Measurements from ENCODE around the gene CYLD. TPM values are rescaled to one million over a fixed set of nuclear protein-coding genes. Genes with fewer than 3 reads are reported as not detected.

The CYLD gene
- total RNA-seq, 1 donor = 457 TPM

DNA sequence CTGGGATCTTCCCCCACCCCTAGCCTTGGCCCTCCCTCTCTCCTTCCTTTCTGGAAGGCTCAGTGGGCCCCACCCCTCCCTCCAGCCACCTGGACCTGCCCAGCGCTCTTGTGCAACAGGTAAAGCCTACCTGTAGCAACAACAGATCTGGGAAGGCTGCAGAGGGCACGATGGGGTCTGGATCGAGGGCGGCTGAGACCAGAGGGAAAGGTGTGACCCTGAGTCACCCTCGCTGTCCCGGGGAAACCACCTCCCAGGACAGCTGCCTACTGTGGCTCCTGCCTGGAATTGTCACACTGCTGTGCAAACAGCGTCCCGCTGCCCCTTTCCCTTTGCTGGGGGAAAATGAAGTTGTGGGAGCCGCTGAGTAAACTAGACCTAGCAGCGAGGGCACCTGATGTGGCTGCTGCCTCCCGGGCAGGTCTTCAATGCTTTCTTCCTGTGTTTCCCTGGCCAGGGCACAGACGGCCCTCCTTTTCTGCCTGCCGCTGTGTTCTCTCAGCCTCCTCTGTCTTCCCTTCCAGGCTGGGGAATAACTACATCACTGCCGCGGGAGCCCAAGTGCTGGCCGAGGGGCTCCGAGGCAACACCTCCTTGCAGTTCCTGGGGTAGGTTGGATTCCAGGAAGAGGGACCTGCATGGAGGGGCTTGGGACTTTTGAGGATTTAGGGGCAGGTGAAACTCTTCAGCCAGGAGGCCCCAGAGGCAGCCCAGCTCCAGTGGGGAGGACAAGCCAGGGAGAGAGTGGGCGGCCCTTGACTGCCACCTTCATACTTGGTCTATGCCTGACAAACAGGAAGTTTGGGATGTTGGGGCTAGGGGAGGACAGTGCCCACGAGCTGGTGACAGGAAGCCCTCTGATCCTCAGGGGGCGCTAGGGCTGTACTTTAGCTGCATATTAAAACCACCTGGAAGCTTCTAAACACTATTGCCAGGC, 22.2 kb upstream of the CYLD start:
- H3K4me3 ChIP-seq (ENCODE audit: low read length) = no peak overlapping the region
- peaks cover 8% of the 10 kb centered on the region for H3K9me3 ChIP-seq (ENCODE audit: low read depth, low read length)
- H3K27me3 ChIP-seq (ENCODE audit: insufficient read depth, low read length) = no peaks in the 10 kb centered on the region
- H3K4me1 ChIP-seq (ENCODE audit: insufficient read depth, low read length) = peaks cover 67% of the 10 kb centered on the region

DNA sequence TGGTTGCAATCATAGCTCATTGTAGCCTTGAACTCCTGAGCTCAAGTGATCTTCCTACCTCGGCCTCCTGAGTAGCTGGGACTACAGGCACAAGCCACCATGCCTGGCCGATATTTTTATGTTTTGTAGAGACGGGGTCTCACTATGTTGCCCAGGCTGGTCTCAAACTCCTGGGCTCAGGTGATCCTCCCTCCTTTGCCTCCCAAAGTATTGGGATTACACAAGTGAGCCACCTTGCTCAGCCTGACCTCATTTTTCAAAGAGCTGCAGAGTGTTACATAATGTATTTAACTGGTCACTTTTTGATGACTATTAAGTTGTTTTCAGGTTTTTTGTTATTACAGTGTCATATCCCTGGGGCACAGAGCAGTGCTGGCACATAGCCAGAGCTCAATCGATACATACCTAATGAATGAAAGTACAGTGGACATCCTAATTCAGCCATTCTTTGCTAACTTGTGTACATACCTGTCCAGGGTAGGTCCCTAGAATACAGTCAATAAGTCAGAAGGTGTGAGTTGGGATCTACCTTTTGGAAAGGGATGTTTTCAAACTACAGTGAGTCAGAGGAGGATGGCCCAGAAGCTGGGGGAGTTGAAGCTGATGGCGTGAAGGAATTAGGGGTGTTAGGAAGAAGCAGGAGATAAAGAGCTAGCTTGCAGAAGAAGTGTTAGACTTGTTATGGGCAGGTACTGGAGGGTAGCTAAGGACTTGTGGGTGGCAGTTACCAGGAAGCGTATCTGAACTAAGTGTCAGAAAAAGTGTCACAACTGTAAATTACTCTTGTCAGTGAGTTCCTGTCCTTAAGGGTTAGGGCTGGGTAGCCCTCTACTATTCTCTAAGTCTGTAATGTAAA, 20.1 kb upstream of the CYLD start:
- H3K4me3 ChIP-seq (ENCODE audit: low read length) = no peak overlapping the region
- H3K27me3 ChIP-seq (ENCODE audit: insufficient read depth, low read length) = no peaks in the 10 kb centered on the region
- H3K9me3 ChIP-seq (ENCODE audit: low read depth, low read length) = peaks cover 8% of the 10 kb centered on the region
- peaks cover 50% of the 10 kb centered on the region for H3K4me1 ChIP-seq (ENCODE audit: insufficient read depth, low read length)

DNA sequence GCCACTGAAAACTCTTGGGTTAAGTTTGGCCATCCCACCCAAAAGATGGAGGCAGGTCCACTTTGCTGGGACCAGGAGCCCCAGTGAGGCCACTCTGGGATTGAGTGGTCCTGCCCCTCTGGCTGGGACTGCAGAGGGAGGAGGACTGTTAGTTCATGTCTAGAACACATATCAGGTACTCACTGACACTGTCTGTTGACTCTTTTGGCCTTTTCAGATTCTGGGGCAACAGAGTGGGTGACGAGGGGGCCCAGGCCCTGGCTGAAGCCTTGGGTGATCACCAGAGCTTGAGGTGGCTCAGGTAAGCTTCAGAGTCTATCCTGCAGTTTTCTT, 19.5 kb upstream of the CYLD start:
- Histone ChIP-seq H3K27me3 (ENCODE audit: insufficient read depth, low read length) (no peaks in the 10 kb centered on the region), H3K4me3 (ENCODE audit: low read length) (no peak overlapping the region), H3K4me1 (ENCODE audit: insufficient read depth, low read length) (peaks cover 44% of the 10 kb centered on the region), H3K9me3 (ENCODE audit: low read depth, low read length) (peaks cover 8% of the 10 kb centered on the region)

DNA sequence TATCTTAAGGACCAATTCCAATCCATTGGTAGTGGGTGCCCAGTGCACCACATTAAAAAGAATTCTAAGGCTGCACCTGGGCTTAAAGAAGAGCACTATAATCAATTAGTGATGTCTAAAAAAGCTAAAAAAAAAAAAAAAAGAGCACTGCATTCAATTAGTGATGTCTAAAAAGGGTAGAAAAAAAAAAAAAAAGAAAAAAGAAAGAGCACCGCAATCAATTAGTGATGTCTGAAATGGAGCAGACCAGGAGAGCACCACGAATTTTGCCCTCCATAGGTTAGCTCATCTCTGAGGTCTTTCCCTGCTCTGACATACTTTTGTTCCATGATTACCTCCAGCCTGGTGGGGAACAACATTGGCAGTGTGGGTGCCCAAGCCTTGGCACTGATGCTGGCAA, 18.9 kb upstream of the CYLD start:
- Histone ChIP-seq H3K27me3 (ENCODE audit: insufficient read depth, low read length) (no peaks in the 10 kb centered on the region), H3K4me1 (ENCODE audit: insufficient read depth, low read length) (peaks cover 40% of the 10 kb centered on the region), H3K9me3 (ENCODE audit: low read depth, low read length) (peaks cover 8% of the 10 kb centered on the region), H3K4me3 (ENCODE audit: low read length) (no peak overlapping the region)

DNA sequence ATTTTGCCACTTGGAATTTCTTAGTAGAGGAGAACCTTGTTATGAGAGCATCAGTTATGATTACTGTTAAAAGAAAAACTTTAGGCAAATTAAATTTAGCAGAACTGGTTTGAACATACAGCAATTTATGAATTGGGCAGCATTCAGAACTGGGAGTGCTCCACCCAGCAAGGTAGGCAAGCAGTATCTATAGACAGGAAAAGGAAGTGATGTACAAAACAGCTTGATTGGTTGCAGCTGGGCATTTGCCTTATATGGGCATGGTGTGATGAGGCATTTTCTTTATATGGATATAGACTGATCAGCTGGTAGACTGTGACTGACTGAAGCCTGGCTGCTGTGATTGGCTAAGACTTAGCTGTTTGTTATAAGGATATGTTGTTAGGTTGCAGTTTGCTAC, 17.6 kb upstream of the CYLD start:
- Histone ChIP-seq H3K9me3 (ENCODE audit: low read depth, low read length) (peaks cover 8% of the 10 kb centered on the region), H3K4me3 (ENCODE audit: low read length) (no peak overlapping the region), H3K4me1 (ENCODE audit: insufficient read depth, low read length) (peaks cover 29% of the 10 kb centered on the region), H3K27me3 (ENCODE audit: insufficient read depth, low read length) (no peaks in the 10 kb centered on the region)

DNA sequence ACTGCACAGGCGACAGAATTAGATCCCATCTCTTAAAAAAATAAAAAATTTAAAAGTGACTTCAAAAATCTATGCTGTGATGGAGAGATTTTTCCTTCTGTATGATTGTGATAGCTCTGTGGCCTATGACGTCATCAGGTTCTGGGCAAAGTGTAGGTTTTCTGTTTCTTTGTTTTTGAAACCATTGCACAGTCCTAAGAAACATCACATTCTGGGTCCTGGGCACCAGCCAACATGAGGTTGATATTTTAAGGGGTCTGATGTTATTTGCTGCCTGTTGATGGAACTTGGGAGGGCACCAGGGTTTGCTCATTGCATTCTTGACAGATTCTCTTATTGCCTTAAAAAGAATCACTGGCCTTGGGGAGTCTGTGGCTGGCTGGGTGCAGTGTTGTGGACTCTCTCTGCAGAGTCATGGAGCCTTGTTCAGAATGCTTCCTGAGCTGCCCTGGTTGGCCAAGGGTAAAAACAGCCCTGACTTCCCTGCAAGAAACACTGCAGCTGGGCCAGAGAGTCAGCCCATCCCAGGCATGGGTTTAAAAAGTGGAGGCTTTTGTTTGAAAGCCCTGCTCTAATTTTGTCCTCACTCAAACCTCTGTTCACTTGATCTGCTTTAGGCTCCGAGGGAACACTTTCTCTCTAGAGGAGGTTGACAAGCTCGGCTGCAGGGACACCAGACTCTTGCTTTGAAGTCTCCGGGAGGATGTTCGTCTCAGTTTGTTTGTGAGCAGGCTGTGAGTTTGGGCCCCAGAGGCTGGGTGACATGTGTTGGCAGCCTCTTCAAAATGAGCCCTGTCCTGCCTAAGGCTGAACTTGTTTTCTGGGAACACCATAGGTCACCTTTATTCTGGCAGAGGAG, 10.5 kb upstream of the CYLD start:
- Histone ChIP-seq H3K27me3 (ENCODE audit: insufficient read depth, low read length) (no peaks in the 10 kb centered on the region), H3K4me3 (ENCODE audit: low read length) (no peak overlapping the region), H3K9me3 (ENCODE audit: low read depth, low read length) (no peaks in the 10 kb centered on the region), H3K4me1 (ENCODE audit: insufficient read depth, low read length) (peaks cover 14% of the 10 kb centered on the region)

DNA sequence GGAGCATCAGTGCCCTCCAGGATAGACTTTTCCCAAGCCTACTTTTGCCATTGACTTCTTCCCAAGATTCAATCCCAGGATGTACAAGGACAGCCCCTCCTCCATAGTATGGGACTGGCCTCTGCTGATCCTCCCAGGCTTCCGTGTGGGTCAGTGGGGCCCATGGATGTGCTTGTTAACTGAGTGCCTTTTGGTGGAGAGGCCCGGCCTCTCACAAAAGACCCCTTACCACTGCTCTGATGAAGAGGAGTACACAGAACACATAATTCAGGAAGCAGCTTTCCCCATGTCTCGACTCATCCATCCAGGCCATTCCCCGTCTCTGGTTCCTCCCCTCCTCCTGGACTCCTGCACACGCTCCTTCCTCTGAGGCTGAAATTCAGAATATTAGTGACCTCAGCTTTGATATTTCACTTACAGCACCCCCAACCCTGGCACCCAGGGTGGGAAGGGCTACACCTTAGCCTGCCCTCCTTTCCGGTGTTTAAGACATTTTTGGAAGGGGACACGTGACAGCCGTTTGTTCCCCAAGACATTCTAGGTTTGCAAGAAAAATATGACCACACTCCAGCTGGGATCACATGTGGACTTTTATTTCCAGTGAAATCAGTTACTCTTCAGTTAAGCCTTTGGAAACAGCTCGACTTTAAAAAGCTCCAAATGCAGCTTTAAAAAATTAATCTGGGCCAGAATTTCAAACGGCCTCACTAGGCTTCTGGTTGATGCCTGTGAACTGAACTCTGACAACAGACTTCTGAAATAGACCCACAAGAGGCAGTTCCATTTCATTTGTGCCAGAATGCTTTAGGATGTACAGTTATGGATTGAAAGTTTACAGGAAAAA, 9.7 kb upstream of the CYLD start:
- Histone ChIP-seq H3K9me3 (ENCODE audit: low read depth, low read length) (no peaks in the 10 kb centered on the region), H3K4me1 (ENCODE audit: insufficient read depth, low read length) (peaks cover 14% of the 10 kb centered on the region), H3K4me3 (ENCODE audit: low read length) (no peak overlapping the region), H3K27me3 (ENCODE audit: insufficient read depth, low read length) (no peaks in the 10 kb centered on the region)

DNA sequence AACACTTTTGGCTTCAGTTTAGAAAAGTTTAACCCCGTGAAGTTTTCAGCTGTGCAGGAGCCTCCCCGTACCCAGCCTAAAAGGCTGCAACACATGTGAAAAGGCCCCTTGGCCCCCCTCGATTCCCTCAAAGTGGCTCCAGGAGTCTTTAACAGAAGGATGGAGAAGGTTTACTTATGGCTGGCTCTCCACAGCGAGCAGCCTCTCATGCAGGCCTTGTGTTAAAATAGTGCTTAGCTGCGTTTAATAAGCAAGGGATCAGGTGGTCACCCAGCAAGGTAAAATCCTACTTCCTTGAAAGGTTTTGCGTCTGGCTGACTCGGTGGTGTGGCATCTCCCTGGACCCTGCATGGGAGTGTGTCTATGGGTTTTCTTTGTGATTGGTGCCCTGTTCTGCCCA, 8.4 kb upstream of the CYLD start:
- H3K27me3 ChIP-seq (ENCODE audit: insufficient read depth, low read length) = no peaks in the 10 kb centered on the region
- H3K4me1 ChIP-seq (ENCODE audit: insufficient read depth, low read length) = peaks cover 14% of the 10 kb centered on the region
- H3K4me3 ChIP-seq (ENCODE audit: low read length) = no peak overlapping the region

DNA sequence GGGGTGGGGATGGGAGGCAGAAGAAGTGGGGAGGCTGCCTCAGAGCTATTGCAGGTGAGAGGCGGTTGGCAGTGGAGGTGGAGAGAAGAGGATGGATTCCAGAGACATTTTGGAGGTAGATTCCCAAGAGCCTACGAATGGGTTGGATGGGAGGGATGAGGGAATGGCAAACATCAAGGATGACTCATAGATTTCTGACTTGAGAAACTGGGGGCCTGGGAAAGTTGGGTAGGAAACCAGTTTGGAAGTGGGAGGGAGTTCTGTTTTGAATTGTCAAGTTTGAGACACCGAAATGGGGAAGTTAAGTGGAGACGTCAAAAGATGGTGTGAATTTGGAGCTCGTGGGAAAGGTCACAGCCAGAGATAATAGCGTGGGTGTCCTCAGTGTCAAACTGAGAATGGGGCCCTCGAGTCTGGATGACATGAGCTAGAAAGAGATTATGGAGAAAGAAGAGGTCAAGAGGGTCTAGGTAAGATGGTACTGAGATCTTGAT, 6.2 kb upstream of the CYLD start:
- H3K9me3 ChIP-seq (ENCODE audit: low read depth, low read length) = no peaks in the 10 kb centered on the region
- peaks cover 15% of the 10 kb centered on the region for H3K4me1 ChIP-seq (ENCODE audit: insufficient read depth, low read length)
- no peaks in the 10 kb centered on the region for H3K27me3 ChIP-seq (ENCODE audit: insufficient read depth, low read length)
- no peak overlapping the region for H3K4me3 ChIP-seq (ENCODE audit: low read length)

More for the DNA sequence above, 8.4 kb upstream of the CYLD start:
- no peaks in the 10 kb centered on the region for H3K9me3 ChIP-seq (ENCODE audit: low read depth, low read length)

DNA sequence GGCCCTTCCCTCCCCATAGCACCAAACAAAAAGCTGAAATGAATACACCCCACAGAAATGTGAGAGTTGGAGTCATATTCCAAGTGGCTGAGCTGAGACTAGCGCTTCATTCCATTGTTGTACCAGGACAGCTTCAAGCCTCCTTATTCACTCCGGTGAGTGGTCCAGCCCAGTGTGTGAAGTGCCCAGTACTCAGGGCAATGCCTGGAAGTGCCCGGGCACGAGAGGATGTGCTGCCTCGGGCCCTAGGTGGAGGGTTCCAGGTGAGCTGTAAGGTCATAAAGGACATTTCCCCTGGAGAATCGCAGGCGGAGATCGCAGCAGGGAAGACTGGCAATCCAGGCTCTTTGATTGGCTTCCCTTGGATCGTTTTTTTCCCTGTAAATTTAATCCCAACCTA, 5.4 kb upstream of the CYLD start:
- no peaks in the 10 kb centered on the region for H3K27me3 ChIP-seq (ENCODE audit: insufficient read depth, low read length)
- H3K4me3 ChIP-seq (ENCODE audit: low read length) = no peak overlapping the region
- peaks cover 18% of the 10 kb centered on the region for H3K4me1 ChIP-seq (ENCODE audit: insufficient read depth, low read length)
- no peaks in the 10 kb centered on the region for H3K9me3 ChIP-seq (ENCODE audit: low read depth, low read length)

DNA sequence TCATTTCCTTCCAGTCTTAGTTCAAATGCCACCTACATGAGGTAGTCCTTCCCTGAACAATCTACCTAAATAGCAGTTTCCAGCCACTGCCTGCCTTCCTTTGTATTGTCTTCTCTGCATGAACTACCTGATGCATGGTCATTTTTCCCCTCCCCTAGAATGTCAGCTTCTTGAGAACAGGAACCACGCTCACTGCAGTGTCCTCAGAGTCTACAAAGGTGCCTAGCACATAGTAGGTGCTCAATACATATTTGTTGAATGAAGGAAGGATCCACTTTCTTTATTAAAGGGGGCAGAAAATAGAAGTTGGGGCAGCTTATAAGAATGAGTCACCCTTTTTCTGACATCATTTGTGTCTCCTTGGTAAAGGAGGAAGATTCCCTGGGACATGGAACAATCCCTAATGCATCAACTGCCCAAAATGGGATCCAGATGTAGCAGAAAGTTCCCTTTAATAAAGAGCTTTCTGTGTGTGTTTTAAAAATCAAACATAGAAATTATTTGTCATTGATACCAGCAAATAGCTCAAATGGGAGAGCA, 4.4 kb upstream of the CYLD start:
- H3K9me3 ChIP-seq (ENCODE audit: low read depth, low read length) = no peaks in the 10 kb centered on the region
- peaks cover 15% of the 10 kb centered on the region for H3K4me1 ChIP-seq (ENCODE audit: insufficient read depth, low read length)
- no peak overlapping the region for H3K4me3 ChIP-seq (ENCODE audit: low read length)
- no peaks in the 10 kb centered on the region for H3K27me3 ChIP-seq (ENCODE audit: insufficient read depth, low read length)

DNA sequence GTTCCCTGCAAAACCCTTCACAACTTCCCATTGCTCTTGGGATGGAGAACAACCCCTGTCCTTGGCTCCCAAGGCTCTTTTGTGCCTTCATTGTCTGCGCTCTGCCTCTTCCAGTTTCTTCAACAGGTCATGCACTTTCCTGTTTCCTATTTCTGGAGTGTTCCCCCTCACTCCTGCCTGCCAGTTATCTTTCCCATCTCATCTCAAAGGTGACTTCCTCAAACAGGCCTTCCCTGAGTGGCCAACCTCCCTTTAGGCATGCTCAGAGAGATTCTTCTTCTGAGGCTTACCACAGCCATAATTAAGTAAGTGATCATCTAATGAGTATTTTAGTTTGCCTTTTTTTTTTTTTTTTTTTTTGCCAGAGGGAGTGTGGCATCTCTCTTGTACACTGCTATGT, 2.9 kb upstream of the CYLD start:
- Histone ChIP-seq H3K4me1 (ENCODE audit: insufficient read depth, low read length) (peaks cover 26% of the 10 kb centered on the region), H3K27me3 (ENCODE audit: insufficient read depth, low read length) (no peaks in the 10 kb centered on the region), H3K9me3 (ENCODE audit: low read depth, low read length) (no peaks in the 10 kb centered on the region), H3K4me3 (ENCODE audit: low read length) (no peak overlapping the region)

DNA sequence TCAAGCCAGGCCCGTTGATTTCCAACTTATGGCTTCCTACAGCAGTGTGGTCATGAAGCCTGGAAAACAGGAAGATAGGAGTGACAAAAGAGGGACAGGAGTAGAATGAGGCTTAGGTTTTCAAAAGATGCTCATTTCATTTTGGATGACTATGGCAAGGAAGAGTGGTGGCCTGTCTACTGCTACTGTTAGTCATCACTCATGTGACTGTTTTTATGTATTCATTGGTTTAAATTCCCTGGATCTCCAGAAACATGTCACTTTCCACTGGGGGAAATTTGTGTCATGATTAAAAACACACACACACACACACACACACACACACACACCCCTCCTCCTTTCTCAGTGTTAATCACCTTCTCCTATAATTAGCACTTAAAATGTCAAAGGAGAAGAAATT, 1.1 kb upstream of the CYLD start:
- Histone ChIP-seq H3K9me3 (ENCODE audit: low read depth, low read length) (no peaks in the 10 kb centered on the region), H3K27me3 (ENCODE audit: insufficient read depth, low read length) (no peaks in the 10 kb centered on the region), H3K4me1 (ENCODE audit: insufficient read depth, low read length) (peaks cover 30% of the 10 kb centered on the region), H3K4me3 (ENCODE audit: low read length) (no peak overlapping the region)

All from mononuclear cell (primary cell).